ENCODE measurements around the gene SECISBP2L. TPM values are rescaled to one million over a fixed set of nuclear protein-coding genes. Genes with fewer than 3 reads are reported as not detected.

SECISBP2L gene
- total RNA-seq, 6 experiments from 2014 or later: 13.5 to 24.6 (median 19.5) TPM

DNA sequence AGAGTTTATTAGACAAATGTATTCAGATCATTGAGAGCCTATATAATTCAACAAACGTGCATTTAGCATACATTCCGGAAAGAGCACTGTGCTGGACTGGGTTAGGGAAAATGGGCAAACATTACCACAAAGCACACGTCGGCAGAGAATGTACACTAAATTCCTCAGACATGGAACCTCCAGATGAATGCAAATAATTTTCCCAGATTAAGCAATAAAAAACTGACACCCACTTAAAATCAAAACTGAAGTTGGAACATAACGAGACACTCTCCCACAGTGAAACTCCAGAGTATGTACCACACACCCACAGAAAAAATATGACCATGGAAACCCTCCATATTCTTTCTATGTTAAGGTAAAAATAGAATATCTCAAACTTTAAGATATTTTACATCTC, 4.8 kb downstream of the SECISBP2L start:
- intact Hi-C loops (cut with DNase I): no loop called here

DNA sequence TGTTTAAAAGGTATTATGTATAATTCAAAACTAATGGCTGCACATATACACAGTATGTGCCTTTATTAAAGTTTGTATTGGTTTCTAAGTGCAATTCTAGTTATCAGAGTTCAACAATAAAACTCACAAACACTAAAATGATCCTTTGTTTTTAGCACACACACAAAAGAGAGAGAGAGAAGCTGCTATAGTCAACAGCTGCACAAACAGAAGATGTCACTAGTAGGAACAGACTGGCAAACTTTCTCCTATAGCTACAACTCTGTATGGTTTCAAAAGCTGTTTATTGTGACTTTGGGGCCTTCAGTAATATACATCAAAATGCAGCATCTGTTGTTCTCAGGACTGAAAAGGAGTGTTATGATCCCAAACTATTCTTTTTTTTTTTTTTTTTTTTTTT, 6.1 kb downstream of the SECISBP2L start:
- Histone ChIP-seq H3K4me1 (peaks cover 0 to 17% (median 8%) of the 10 kb centered on the region in 4 donors), H3K4me3 (no peak overlapping the region), H3K27me3 (no peaks in the 10 kb centered on the region), H3K27ac (no peak overlapping the region), H3K9me3 (no peaks in the 10 kb centered on the region), H3K36me3 (no peaks in the 10 kb centered on the region)
- TF ChIP-seq POLR2A (IDR thresholded peaks at IDR 0.05): no peak
- intact Hi-C loops (cut with DNase I): no loop called here
- ATAC-seq (no peak), DNase-seq (no peak)

More for the DNA sequence above, 4.8 kb downstream of the SECISBP2L start:
- Histone ChIP-seq H3K36me3 (no peaks in the 10 kb centered on the region), H3K9me3 (no peaks in the 10 kb centered on the region), H3K4me1 (peaks cover 0 to 18% (median 8%) of the 10 kb centered on the region in 4 donors), H3K4me3 (no peak overlapping the region), H3K27me3 (no peaks in the 10 kb centered on the region), H3K27ac (no peak overlapping the region)
- no peak for DNase-seq
- ATAC-seq: no peak
- WGBS (ENCODE audit: insufficient coverage, low coverage, low lambda C conversion rate, missing lambda C conversion rate): 53% methylated on average over 5 of the region's 5 CpGs
- TF ChIP-seq, protein P1, sequence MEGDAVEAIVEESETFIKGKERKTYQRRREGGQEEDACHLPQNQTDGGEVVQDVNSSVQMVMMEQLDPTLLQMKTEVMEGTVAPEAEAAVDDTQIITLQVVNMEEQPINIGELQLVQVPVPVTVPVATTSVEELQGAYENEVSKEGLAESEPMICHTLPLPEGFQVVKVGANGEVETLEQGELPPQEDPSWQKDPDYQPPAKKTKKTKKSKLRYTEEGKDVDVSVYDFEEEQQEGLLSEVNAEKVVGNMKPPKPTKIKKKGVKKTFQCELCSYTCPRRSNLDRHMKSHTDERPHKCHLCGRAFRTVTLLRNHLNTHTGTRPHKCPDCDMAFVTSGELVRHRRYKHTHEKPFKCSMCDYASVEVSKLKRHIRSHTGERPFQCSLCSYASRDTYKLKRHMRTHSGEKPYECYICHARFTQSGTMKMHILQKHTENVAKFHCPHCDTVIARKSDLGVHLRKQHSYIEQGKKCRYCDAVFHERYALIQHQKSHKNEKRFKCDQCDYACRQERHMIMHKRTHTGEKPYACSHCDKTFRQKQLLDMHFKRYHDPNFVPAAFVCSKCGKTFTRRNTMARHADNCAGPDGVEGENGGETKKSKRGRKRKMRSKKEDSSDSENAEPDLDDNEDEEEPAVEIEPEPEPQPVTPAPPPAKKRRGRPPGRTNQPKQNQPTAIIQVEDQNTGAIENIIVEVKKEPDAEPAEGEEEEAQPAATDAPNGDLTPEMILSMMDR (IDR thresholded peaks at IDR 0.05): no peak
- no peak for TF ChIP-seq POLR2A (IDR thresholded peaks at IDR 0.05)

DNA sequence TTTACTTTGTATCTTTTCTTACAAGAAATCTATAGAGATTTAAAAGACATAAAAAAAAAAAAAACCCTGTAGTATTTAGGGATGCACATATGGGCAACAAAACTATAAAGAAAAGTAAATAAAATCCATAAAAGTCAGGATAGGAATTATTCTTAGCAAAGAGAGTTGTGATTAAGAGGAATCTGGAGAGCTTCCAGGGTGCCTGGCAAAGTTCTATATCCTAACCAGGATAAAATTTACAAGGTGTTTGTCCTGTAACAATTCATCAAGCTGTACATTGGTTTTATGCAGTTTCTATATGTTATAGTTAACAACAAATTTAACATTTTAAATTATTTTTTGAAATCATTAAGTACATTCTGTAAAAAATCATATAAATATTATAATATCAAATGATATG, 7.9 kb downstream of the SECISBP2L start:
- H3K9me3 ChIP-seq: no peaks in the 10 kb centered on the region
- intact Hi-C loops (cut with DNase I): no loop called here
- ATAC-seq (no peak), DNase-seq (no peak)
- H3K27ac ChIP-seq: no peak overlapping the region
- TF ChIP-seq, protein P1 (IDR thresholded peaks at IDR 0.05): no peak
- TF ChIP-seq POLR2A (IDR thresholded peaks at IDR 0.05): no peak
- peaks cover 0 to 4% (median 0%) of the 10 kb centered on the region in 4 donors for H3K4me1 ChIP-seq
- no peaks in the 10 kb centered on the region for H3K27me3 ChIP-seq
- H3K4me3 ChIP-seq: no peak overlapping the region
- H3K36me3 ChIP-seq: no peaks in the 10 kb centered on the region

DNA sequence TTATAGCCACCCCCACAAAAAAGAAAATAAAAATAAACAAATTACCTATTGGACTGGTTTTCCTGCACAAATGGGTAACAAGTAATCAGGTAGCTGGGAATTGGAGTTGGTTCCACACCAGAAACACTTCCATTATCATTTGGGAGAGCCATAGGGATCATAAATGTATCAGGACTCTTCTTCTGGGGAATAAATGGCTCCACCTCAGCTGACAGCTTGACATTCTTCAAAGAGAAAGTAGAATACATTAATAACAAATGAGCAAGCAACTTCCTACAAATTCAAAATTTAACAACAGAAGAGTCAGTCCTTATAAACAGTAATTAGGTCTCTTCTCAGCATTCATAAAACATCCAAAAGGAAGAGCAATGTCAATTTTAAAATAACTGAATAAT, 8.7 kb downstream of the SECISBP2L start:
- H3K27me3 ChIP-seq: no peaks in the 10 kb centered on the region
- ATAC-seq: no peak
- no peaks in the 10 kb centered on the region for H3K9me3 ChIP-seq
- H3K36me3 ChIP-seq: peaks cover 0 to 4% (median 0%) of the 10 kb centered on the region in 4 donors
- H3K4me1 ChIP-seq: no peaks in the 10 kb centered on the region
- H3K4me3 ChIP-seq: no peak overlapping the region
- no peak for TF ChIP-seq POLR2A (IDR thresholded peaks at IDR 0.05)
- TF ChIP-seq, protein P1 (IDR thresholded peaks at IDR 0.05): no peak
- intact Hi-C loops (cut with DNase I): no loop called here
- no peak overlapping the region for H3K27ac ChIP-seq
- no peak for DNase-seq

DNA sequence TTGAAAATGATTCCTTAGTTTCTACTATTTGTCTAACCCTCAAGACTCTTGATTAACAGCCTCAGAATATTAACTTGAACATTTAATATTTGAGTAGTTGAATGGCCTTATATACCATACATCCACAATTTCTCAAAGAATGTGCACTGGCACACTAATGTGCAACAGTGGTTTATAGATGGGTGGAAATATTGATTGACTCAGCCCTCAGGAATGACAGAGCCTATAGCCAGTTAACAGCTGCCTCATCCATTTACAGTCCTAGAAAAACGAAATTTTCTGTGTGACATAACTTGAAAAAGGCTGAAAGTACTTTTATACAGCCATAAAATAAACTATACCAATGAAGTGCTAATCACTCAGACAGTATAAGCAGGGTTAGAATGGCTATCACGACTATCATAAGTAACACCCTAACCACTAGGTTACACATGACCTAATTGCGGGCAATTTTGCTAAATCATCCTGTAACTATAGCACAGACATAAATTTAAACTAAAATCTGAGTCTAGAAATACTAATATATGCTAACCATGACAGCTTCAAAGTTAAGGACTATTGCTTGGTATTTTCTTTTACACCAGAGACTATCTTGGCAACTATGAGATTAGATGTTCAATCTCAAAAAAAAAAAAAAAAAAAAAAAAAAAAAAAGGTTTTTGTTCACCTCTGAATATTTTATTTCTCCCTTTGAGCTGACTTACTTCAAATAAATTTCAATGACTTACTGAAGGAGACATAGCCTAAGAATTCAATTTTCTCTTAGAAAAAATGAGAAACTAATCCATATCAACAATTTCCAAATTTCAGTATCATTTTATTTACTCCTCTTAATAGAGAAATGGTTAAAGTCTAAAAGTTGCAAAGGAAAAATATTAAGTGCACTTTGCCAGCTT, 9.3 kb downstream of the SECISBP2L start:
- Histone ChIP-seq H3K36me3 (peaks cover 0 to 6% (median 0%) of the 10 kb centered on the region in 4 donors), H3K9me3 (no peaks in the 10 kb centered on the region), H3K27ac (no peak overlapping the region), H3K4me3 (no peak overlapping the region), H3K27me3 (no peaks in the 10 kb centered on the region), H3K4me1 (no peaks in the 10 kb centered on the region)
- DNase-seq: no peak
- intact Hi-C loops (cut with DNase I): no loop called here
- WGBS (ENCODE audit: insufficient coverage, low coverage, low lambda C conversion rate, missing lambda C conversion rate): 74% methylated on average over 3 of the region's 3 CpGs
- ATAC-seq: no peak
- TF ChIP-seq POLR2A (IDR thresholded peaks at IDR 0.05): no peak
- TF ChIP-seq, protein P1 (IDR thresholded peaks at IDR 0.05): no peak

Data from right lobe of liver (tissue), 6 donors.